NOMO-1 (cell line): Measurements from ENCODE around the gene ADORA3.
"Not testable (repeated sequence)": the region's sequence is repeated elsewhere in the genome, so short reads cannot be mapped to it uniquely, and the experiment has no call there.

Experiments
- DNase-seq, 2 experiments: peaks; one replicate each; lab custom pipeline; 2025; ENCODE audit not compliant: unreplicated experiment in 2 of 2; lab: John Stamatoyannopoulos, UW

The ADORA3 gene

GRCh38 chr1:111503585-111504060 is at the start of gene ADORA3, which contains the start of gene TMIGD3:
TSS of gene ADORA3 (minus strand) at chr1:111503633. CDS start at chr1:111503354, 279 bp downstream.
TSS of gene TMIGD3 (minus strand) at chr1:111503633. CDS start at chr1:111503354, 279 bp downstream.
- peak; percentile 81 to 97 for DNase-seq

DNA sequence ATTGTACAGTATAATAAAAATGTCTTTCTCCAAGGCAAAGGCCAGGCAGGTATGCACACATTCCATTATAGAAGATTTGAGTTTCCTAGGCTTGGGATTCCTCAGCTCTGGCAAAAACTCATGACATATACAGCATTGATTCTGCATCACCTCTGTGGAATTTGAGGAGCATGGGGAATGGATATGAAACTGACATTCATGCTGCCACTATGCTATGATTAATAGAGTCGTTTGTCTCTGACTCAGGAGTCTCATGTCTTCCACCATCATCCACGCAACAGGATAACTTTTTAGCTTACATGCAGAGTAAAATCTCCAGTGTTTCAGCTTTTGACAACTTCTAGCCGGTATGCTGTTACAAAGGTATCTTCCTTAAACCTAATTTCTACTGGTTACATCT is 49.8 kb upstream of the ADORA3 start:
- DNase-seq = no peak

DNA sequence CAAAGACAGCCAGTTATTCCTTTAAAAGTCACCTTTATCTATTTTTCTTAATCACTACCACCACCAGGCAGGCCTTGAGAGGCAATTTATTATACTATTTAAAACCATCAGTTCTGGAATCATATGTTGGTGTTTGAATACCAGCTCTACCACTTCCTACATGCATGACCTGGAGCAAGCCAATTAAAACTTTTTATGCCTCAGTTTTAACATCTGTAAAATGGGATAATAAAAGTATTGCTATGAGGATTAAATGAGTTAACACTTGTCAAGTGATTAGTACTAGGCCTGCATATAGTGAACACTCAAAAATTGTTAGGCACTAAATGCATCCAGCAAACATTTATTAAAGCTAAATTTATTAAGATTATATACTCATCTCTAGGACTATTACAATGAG is 49.2 kb upstream of the ADORA3 start:
- DNase-seq = no peak

- no peak for DNase-seq
These were observed 48.4 kb upstream of the ADORA3 start for GRCh38 chr1:111551623-111552411.

GRCh38 chr1:111547786-111548185 is 44.4 kb upstream of the ADORA3 start:
- DNase-seq = not testable (repeated sequence)

DNA sequence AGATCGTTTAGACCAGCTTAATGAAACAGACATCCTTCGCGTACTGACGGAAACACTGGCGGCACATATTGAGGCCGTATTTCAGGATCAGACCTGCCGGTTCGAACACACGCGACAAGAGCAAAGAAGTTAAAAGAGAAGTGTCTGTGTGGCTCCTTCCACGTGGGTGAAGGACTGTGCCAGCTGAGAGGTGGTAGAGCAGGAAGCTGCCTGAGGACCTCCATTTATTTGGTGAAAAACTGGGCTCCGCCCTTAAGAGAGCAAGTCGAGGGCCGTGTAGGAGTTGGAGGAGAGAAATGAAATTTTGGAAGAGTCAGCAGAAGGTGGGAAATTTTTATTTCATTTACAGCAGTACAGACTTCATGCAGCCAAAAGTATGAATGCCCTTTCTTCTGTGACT is 38.8 kb upstream of the ADORA3 start:
- DNase-seq = no peak

DNA sequence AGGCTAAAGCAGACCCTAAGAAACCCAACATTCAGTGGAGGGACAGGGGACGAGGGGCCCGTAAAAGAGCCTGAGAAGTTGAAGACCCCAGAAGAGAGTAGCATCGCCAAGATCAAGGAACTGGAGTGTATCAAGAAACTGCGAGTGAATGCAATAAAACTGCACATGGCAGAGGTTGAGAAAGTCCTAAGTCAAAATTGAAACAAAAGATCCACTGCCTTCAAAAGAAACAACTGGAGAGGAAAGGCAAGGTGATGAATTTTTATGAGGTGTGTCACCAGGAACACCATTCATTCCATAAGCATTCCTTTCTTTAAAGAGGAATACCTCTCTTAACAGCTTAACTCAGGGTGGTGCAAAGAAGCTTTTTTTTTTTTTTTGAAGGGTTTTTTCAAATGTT is 38.3 kb upstream of the ADORA3 start:
- DNase-seq = no peak

GRCh38 chr1:111540928-111541327 is 37.5 kb upstream of the ADORA3 start:
- DNase-seq = no peak

DNA sequence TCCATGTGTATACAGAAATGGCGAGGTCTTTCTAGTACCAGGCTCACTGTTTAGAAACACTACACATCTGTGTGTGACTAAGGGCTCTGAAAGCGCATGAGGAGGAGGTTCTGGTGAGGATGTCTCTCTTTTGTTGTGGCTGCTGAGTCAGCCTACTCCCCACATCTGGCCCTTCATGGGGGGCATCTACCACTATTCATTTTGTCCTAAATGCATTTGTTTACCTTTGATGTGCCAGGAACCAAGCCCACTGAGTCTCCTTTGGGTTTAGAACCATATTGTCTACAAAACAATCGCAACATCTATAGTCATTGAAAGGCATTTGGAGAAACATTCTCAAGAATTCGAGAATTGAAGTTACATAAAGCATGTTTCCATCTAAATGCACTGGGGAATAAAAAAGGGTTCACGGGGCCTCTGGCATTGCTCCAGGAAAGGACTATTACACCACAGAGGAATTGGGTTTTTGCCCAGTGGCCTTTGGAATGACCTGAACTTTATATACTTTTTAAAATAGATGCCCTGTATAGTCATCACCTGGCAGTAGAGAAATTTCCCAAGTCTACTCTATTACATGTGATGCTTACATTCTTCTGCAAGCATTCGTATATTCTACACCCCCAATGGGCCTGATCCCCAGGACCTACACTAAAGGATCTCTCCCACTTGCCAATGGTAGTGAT is 35.1 kb upstream of the ADORA3 start:
- no peak for DNase-seq

GRCh38 chr1:111535256-111536191 is 32.1 kb upstream of the ADORA3 start:
- DNase-seq = no peak

DNA sequence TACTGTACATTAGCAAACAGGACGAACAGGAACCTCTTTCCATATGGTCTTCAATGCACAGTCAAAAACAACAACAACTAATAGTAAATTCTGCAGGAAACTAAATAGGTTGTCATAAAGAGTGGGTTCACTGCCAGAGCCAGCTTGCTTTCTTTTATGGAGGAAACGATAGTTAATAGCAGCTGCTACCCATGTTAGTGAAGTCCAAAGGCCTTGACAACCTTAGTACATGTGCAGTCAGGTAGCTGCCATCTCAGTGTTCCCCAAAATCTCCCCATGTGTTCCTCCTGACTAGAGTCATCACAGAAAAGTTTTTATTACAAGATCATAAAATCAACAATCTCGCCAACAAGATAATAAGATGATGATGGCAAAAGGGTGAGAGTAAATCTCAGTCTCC is 16.6 kb upstream of the ADORA3 start:
- DNase-seq = no peak

GRCh38 chr1:111517469-111518225 is 14.2 kb upstream of the ADORA3 start:
- DNase-seq = no peak

DNA sequence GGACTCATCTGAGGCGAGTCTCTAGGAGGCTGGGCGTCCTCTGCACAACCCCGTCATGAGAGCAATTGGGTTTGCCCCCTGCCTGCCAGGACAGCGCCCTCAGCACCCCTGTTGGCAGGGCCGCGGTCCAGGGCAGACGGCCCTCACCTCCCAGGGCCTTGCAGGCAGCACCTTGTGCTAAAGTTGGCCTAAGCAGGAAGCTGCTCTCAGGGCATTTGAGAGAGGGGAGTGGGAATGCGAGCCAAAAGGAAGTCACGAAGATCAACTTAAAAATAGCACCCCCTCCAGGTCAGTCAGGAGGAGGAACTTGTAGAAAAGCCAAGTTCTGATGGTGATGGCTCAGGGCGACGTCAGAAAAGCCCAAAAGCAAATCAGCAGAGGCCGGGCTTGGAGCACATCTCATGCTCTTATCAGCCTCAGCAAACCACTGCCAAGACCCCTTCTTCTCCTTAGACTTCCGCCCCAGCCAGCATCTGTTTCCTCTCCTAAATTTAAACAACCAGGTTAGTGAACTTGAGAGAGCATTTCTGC is 12.6 kb upstream of the ADORA3 start:
- DNase-seq = peak; percentile 58

- peak; percentile 6 to 13 for DNase-seq
These were observed 12.0 kb upstream of the ADORA3 start for GRCh38 chr1:111515291-111516004.

- no peak for DNase-seq
These were observed 10.1 kb upstream of the ADORA3 start for GRCh38 chr1:111513410-111514020.

GRCh38 chr1:111512931-111513330 is 9.5 kb upstream of the ADORA3 start:
- DNase-seq = no peak

- no peak for DNase-seq
These were observed 8.9 kb upstream of the ADORA3 start for GRCh38 chr1:111512132-111512889.

- DNase-seq = no peak
These were observed 7.9 kb upstream of the ADORA3 start for GRCh38 chr1:111511370-111511769.
